Middle frontal gyrus (tissue), 1 donor: ENCODE measurements around the gene SLC2A6.

Source experiments
- DNase-seq: peaks from one replicate; pipeline ENCODE4 v3.0.0-alpha.2; 2015; ENCODE audit warnings: low spot score; ENCODE audit errors: extremely low spot score

SLC2A6 gene

GRCh38 chr9:133478851-133479711, at the start of gene SLC2A6:
TSS of gene SLC2A6 (minus strand) at chr9:133479099. CDS start at chr9:133479059, 40 bp downstream.
- peak; percentile 86 for DNase-seq

- no peak for DNase-seq
Measured at GRCh38 chr9:133528001-133528875, 49.3 kb upstream of the SLC2A6 start.

- no peak for DNase-seq
Measured at GRCh38 chr9:133527444-133527920, 48.6 kb upstream of the SLC2A6 start.

GRCh38 chr9:133526721-133527321, 47.9 kb upstream of the SLC2A6 start:
- DNase-seq: no peak

GRCh38 chr9:133525677-133526076, 46.8 kb upstream of the SLC2A6 start:
- no peak for DNase-seq

- DNase-seq: no peak
Measured at GRCh38 chr9:133524679-133525228, 45.9 kb upstream of the SLC2A6 start, which contains the start of gene MYMK. TSS of gene MYMK (minus strand) at chr9:133524959. CDS start at chr9:133524844, 115 bp downstream.

- DNase-seq: no peak
Measured at GRCh38 chr9:133524146-133524545, 45.2 kb upstream of the SLC2A6 start.

GRCh38 chr9:133523106-133523505, 44.2 kb upstream of the SLC2A6 start:
- no peak for DNase-seq

GRCh38 chr9:133522073-133522910, 43.4 kb upstream of the SLC2A6 start:
- DNase-seq: no peak

GRCh38 chr9:133521122-133522072, 42.5 kb upstream of the SLC2A6 start:
- no peak for DNase-seq

GRCh38 chr9:133520121-133520835, 41.4 kb upstream of the SLC2A6 start:
- no peak for DNase-seq

- DNase-seq: no peak
Measured at GRCh38 chr9:133519693-133520092, 40.8 kb upstream of the SLC2A6 start.

- DNase-seq: no peak
Measured at GRCh38 chr9:133518706-133519449, 40.0 kb upstream of the SLC2A6 start.

- DNase-seq: no peak
Measured at GRCh38 chr9:133518200-133518599, 39.3 kb upstream of the SLC2A6 start.

- no peak for DNase-seq
Measured at GRCh38 chr9:133517711-133518110, 38.8 kb upstream of the SLC2A6 start.

GRCh38 chr9:133516961-133517350, 38.1 kb upstream of the SLC2A6 start:
- DNase-seq: no peak

- DNase-seq: no peak
Measured at GRCh38 chr9:133516256-133516960, 37.5 kb upstream of the SLC2A6 start.
